Smooth muscle cell (in vitro differentiated cells): ENCODE measurements around the gene MMRN2. TPM values are rescaled to one million over a fixed set of nuclear protein-coding genes. Genes with fewer than 3 reads are reported as not detected.

Experiments
- DNase-seq: peaks from one replicate; lab custom pipeline; 2025; ENCODE audit not compliant: unreplicated experiment; lab: John Stamatoyannopoulos, UW
- H2AFZ ChIP-seq: fragments of 200-600 bp; sonication (generic); 2 replicates; pipeline ENCODE4 v1.6.0; 2016; ENCODE audit warnings: antibody characterized with exemption, low read depth, mild to moderate bottlenecking
- H3F3A ChIP-seq: fragments of 200-600 bp; sonication (generic); 2 replicates; pipeline ENCODE4 v1.6.0; 2017; ENCODE audit warnings: antibody characterized with exemption, low read depth
- H3K27ac ChIP-seq: fragments of 200-600 bp; sonication (generic); 2 replicates; pipeline ENCODE4 v1.5.1; 2016; ENCODE audit warnings: low read depth, mild to moderate bottlenecking
- H3K27me3 ChIP-seq: fragments of 200-600 bp; sonication (generic); 2 replicates; pipeline ENCODE4 v1.6.1; 2016; ENCODE audit warnings: low read depth, mild to moderate bottlenecking
- H3K36me3 ChIP-seq: fragments of 200-600 bp; sonication (generic); 2 replicates; pipeline ENCODE4 v1.5.1; 2016; ENCODE audit warnings: low read depth
- H3K4me1 ChIP-seq: fragments of 200-600 bp; sonication (generic); 2 replicates; pipeline ENCODE4 v1.5.1; 2016; ENCODE audit warnings: low read depth
- H3K4me2 ChIP-seq: fragments of 200-600 bp; sonication (generic); 2 replicates; pipeline ENCODE4 v1.6.0; 2016; ENCODE audit warnings: mild to moderate bottlenecking
- H3K4me3 ChIP-seq: fragments of 200-600 bp; sonication (generic); 2 replicates; pipeline ENCODE4 v1.5.1; 2016; ENCODE audit warnings: mild to moderate bottlenecking
- H3K79me2 ChIP-seq: fragments of 200-600 bp; sonication (generic); 2 replicates; pipeline ENCODE4 v1.6.0; 2016; ENCODE audit warnings: low read depth, mild to moderate bottlenecking
- H3K9ac ChIP-seq: fragments of 200-600 bp; sonication (generic); 2 replicates; pipeline ENCODE4 v1.6.0; 2016; ENCODE audit warnings: low read depth
- H3K9me3 ChIP-seq: fragments of 200-600 bp; sonication (generic); replicated peaks from 2 replicates; pipeline ENCODE4 v1.5.1; 2016; ENCODE audit warnings: low read depth
- H4K20me1 ChIP-seq: fragments of 200-600 bp; sonication (generic); 2 replicates; pipeline ENCODE4 v1.6.0; 2016; ENCODE audit warnings: low read depth
- CTCF ChIP-seq: fragments of 200-600 bp; sonication (generic); IDR thresholded peaks from 2 replicates; pipeline ENCODE4 v1.5.1; 2017; ENCODE audit warnings: borderline replicate concordance, mild to moderate bottlenecking, antibody characterized with exemption; ENCODE audit not compliant: insufficient read depth, poor library complexity, severe bottlenecking
- WGBS: methylation state at CpG from one replicate; pipeline ENCODE4 v1.1.7; 2016; ENCODE audit warnings: low lambda C conversion rate; 5-methylcytosine and 5-hydroxymethylcytosine counted together
- polyA plus RNA-seq: library from polyadenylated mRNA; unstranded; fragments of >200 nt; fragmentation: Nextera tagmentation; extraction: Ambion mirVana; gene quantifications from 2 replicates; pipeline ENCODE4 v1.2.1, GENCODE V29; 2016
- total RNA-seq: library from RNA; depleted of rRNA; stranded (reverse); fragments of >200 nt; gene quantifications from 2 replicates; pipeline ENCODE4 v1.2.3, GENCODE V29; 2014

MMRN2 gene
- total and polyA plus RNA-seq, 2 experiments from 2014 or later: 0.09 to 0.16 TPM

- peaks cover 11% of the 10 kb centered on the region for H3K4me1 ChIP-seq
- H2AFZ ChIP-seq: no peak overlapping the region
- no peak overlapping the region for H3K4me3 ChIP-seq
- H3K4me2 ChIP-seq: no peak overlapping the region
- no peak overlapping the region for H3K27ac ChIP-seq
- no peaks in the 10 kb centered on the region for H3K36me3 ChIP-seq
- TF ChIP-seq CTCF: no peak
- WGBS: 88% methylated on average over 11 of the region's 13 CpGs
- H3K27me3 ChIP-seq: no peaks in the 10 kb centered on the region
- no peak overlapping the region for H3K9ac ChIP-seq
- no peak for DNase-seq
- no peaks in the 10 kb centered on the region for H4K20me1 ChIP-seq
- H3K79me2 ChIP-seq: no peaks in the 10 kb centered on the region
- H3K9me3 ChIP-seq: no peaks in the 10 kb centered on the region
- no peaks in the 10 kb centered on the region for H3F3A ChIP-seq
These were observed 6.8 kb upstream of the MMRN2 start for GRCh38 chr10:86964061-86964846.

- no peaks in the 10 kb centered on the region for H3K36me3 ChIP-seq
- no peaks in the 10 kb centered on the region for H3K79me2 ChIP-seq
- no peak overlapping the region for H3K9ac ChIP-seq
- no peaks in the 10 kb centered on the region for H3K9me3 ChIP-seq
- no peak overlapping the region for H3K27ac ChIP-seq
- peaks cover 15% of the 10 kb centered on the region for H3K4me1 ChIP-seq
- no peak for TF ChIP-seq CTCF
- no peaks in the 10 kb centered on the region for H4K20me1 ChIP-seq
- H3K27me3 ChIP-seq: no peaks in the 10 kb centered on the region
- no peak overlapping the region for H3K4me2 ChIP-seq
- H2AFZ ChIP-seq: no peak overlapping the region
- H3K4me3 ChIP-seq: no peak overlapping the region
- WGBS: 98% methylated on average over 12 of the region's 12 CpGs
- no peak for DNase-seq
- no peaks in the 10 kb centered on the region for H3F3A ChIP-seq
These were observed 6.0 kb upstream of the MMRN2 start for GRCh38 chr10:86963341-86963919.

- Histone ChIP-seq H3K36me3 (no peaks in the 10 kb centered on the region), H3F3A (no peaks in the 10 kb centered on the region), H3K27ac (no peak overlapping the region), H3K9me3 (no peaks in the 10 kb centered on the region), H4K20me1 (no peaks in the 10 kb centered on the region), H2AFZ (no peak overlapping the region), H3K27me3 (no peaks in the 10 kb centered on the region), H3K4me1 (peaks cover 15% of the 10 kb centered on the region), H3K79me2 (no peaks in the 10 kb centered on the region), H3K4me2 (no peak overlapping the region), H3K4me3 (no peak overlapping the region), H3K9ac (no peak overlapping the region)
- TF ChIP-seq CTCF: no peak
- WGBS: 96% methylated on average over 7 of the region's 7 CpGs
- DNase-seq: no peak
These were observed 5.5 kb upstream of the MMRN2 start for GRCh38 chr10:86962981-86963310.
